ENCODE data around the gene LRRC55. TPM values are rescaled to one million over a fixed set of nuclear protein-coding genes. Genes with fewer than 3 reads are reported as not detected.
A peak's percentile ranks its signal among the peaks of the same experiment; 100 is the strongest.

The LRRC55 gene
- total and polyA plus RNA-seq, 9 of the 15 experiments (the other 6 are each of a cell fraction or from before 2014, with no cell fraction given), result not detected

DNA sequence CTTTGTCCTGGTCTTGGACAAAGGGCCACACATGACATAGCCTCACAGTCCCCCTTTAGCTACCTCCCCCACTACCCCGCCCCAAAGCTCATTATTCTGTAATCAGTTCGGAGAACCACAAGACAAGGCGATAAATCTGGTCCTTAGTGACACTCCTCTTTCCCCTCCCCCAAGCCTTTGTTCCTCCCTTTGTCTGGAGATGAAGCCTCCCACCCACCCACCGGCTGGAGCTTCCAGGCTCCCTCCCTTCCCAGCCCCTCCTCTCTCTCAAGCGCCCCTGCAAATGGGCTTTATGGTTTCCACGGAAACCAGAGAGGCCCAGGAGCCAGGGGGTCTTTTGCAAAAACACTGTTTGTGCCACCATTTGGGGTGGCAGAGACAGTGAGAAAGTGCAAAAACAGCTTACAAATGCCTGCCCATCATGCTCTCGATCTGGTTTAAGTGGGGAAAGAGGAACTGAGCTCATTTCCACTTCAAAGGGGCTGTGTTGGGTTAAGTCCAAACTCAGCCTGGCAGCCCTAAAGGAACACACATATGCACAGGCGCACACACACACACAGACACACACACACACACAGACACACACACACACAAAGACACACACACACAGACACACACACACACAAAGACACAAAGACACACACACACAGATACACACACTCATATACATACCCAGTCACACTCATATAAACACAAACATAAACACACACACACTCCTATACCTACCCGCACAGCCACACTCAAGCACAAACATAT is 31.8 kb downstream of the LRRC55 start (continued):
- TF ChIP-seq SOX6 (IDR thresholded peaks at IDR 0.05) (peak; percentile 57), SRF (CRISPR knock-in tag; IDR thresholded peaks at IDR 0.05) (no peak), DIDO1 (tag; IDR thresholded peaks at IDR 0.05; ENCODE audit: low read depth) (no peak), SPI1 (IDR thresholded peaks at IDR 0.05; ENCODE audit: borderline replicate concordance, low read depth, low read length) (peak; percentile 82), ETV5 (CRISPR knock-in tag; IDR thresholded peaks at IDR 0.05; ENCODE audit: low read depth) (no peak), KDM1A (IDR thresholded peaks at IDR 0.05) (peak in 1 of 2 experiments; percentile 45; a peak in 1 of 4 replicates), ELF4 (CRISPR knock-in tag; IDR thresholded peaks at IDR 0.05) (no peak), BRD9 (IDR thresholded peaks at IDR 0.05; ENCODE audit: low read depth, partially characterized antibody) (no peak), ZNF311 (CRISPR knock-in tag; IDR thresholded peaks at IDR 0.05) (no peak), FOS (IDR thresholded peaks at IDR 0.05; ENCODE audit: extremely low read depth, insufficient read length) (no peak), HNRNPL (IDR thresholded peaks at IDR 0.05; ENCODE audit: low read depth, low read length) (no peak), MTA3 (IDR thresholded peaks at IDR 0.05; ENCODE audit: borderline replicate concordance) (no peak), MCM7 (IDR thresholded peaks at IDR 0.05) (0 out of 4 replicates have a peak, but pooled peaks of 1 of the 2 experiments have one; percentile 37), ZNF778 (CRISPR knock-in tag; IDR thresholded peaks at IDR 0.05) (no peak), HCFC1 (IDR thresholded peaks at IDR 0.05; ENCODE audit: low read depth, low read length) (no peak), RBM15 (IDR thresholded peaks at IDR 0.05; ENCODE audit: insufficient read depth, low read length) (no peak), ATF1 (CRISPR knock-in tag; IDR thresholded peaks at IDR 0.05) (no peak), ATF1 (tag; IDR thresholded peaks at IDR 0.05) (no peak), ZNF76 (CRISPR knock-in tag; IDR thresholded peaks at IDR 0.05; ENCODE audit: borderline replicate concordance) (no peak), HSF4 (CRISPR knock-in tag; IDR thresholded peaks at IDR 0.05; ENCODE audit: borderline replicate concordance) (no peak), RCOR1 (IDR thresholded peaks at IDR 0.05; ENCODE audit: borderline replicate concordance in 1 of 2, low read depth in 2 of 2, low read length in 2 of 2) (peak in 1 of 2 experiments; percentile 54; a peak in 1 of 4 replicates)
- TF ChIP-seq, protein P1, sequence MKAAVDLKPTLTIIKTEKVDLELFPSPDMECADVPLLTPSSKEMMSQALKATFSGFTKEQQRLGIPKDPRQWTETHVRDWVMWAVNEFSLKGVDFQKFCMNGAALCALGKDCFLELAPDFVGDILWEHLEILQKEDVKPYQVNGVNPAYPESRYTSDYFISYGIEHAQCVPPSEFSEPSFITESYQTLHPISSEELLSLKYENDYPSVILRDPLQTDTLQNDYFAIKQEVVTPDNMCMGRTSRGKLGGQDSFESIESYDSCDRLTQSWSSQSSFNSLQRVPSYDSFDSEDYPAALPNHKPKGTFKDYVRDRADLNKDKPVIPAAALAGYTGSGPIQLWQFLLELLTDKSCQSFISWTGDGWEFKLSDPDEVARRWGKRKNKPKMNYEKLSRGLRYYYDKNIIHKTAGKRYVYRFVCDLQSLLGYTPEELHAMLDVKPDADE (conservative IDR thresholded peaks at IDR 0.05; ENCODE audit: control insufficient read depth, low read depth, low read length), result no peak
- TF ChIP-seq, protein P2, sequence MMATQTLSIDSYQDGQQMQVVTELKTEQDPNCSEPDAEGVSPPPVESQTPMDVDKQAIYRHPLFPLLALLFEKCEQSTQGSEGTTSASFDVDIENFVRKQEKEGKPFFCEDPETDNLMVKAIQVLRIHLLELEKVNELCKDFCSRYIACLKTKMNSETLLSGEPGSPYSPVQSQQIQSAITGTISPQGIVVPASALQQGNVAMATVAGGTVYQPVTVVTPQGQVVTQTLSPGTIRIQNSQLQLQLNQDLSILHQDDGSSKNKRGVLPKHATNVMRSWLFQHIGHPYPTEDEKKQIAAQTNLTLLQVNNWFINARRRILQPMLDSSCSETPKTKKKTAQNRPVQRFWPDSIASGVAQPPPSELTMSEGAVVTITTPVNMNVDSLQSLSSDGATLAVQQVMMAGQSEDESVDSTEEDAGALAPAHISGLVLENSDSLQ (IDR thresholded peaks at IDR 0.05), result peak; percentile 78
- TF ChIP-seq, protein P3, sequence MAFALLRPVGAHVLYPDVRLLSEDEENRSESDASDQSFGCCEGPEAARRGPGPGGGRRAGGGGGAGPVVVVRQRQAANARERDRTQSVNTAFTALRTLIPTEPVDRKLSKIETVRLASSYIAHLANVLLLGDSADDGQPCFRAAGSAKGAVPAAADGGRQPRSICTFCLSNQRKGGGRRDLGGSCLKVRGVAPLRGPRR (CRISPR knock-in tag; IDR thresholded peaks at IDR 0.05), result no peak
- TF ChIP-seq, protein P4, sequence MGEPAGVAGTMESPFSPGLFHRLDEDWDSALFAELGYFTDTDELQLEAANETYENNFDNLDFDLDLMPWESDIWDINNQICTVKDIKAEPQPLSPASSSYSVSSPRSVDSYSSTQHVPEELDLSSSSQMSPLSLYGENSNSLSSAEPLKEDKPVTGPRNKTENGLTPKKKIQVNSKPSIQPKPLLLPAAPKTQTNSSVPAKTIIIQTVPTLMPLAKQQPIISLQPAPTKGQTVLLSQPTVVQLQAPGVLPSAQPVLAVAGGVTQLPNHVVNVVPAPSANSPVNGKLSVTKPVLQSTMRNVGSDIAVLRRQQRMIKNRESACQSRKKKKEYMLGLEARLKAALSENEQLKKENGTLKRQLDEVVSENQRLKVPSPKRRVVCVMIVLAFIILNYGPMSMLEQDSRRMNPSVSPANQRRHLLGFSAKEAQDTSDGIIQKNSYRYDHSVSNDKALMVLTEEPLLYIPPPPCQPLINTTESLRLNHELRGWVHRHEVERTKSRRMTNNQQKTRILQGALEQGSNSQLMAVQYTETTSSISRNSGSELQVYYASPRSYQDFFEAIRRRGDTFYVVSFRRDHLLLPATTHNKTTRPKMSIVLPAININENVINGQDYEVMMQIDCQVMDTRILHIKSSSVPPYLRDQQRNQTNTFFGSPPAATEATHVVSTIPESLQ (CRISPR knock-in tag; IDR thresholded peaks at IDR 0.05), result no peak
